Natural killer cell (primary cell): ENCODE results near the gene DYNC1LI2. TPM values are rescaled to one million over a fixed set of nuclear protein-coding genes. Genes with fewer than 3 reads are reported as not detected.

Experiments used
- ATAC-seq, 3 donors: fragments of 150-1000 bp in 2 of 3; fragments of 200-7000 bp in 1 of 3; cut with Tn5 transposase; 1 replicate in 1 of 3; 2 replicates in 2 of 3; pipeline ENCODE4 v1.10.0; 2021; ENCODE audit warnings: mild to moderate bottlenecking in 2 of 3, moderate library complexity in 2 of 3
- DNase-seq, 2 donors: peaks; one replicate each; pipeline versions ENCODE4 v3.0.0 to v3.0.0-alpha.2; 2013 to 2021; ENCODE audit warnings: mixed read lengths in 1 of 2
- H3K27ac ChIP-seq: one replicate; pipeline ENCODE4 v1.5.1; 2013; ENCODE audit warnings: mild to moderate bottlenecking, low read length
- H3K27me3 ChIP-seq: one replicate; pipeline ENCODE4 v1.6.1; 2013; ENCODE audit warnings: low read length; ENCODE audit not compliant: control insufficient read depth, insufficient read depth
- H3K36me3 ChIP-seq: one replicate; pipeline ENCODE4 v1.6.1; 2013; ENCODE audit warnings: low read length; ENCODE audit not compliant: control insufficient read depth, insufficient read depth
- H3K4me1 ChIP-seq: one replicate; pipeline ENCODE4 v1.6.1; 2013; ENCODE audit warnings: low read length; ENCODE audit not compliant: control insufficient read depth, insufficient read depth
- H3K4me3 ChIP-seq: one replicate; pipeline ENCODE4 v1.5.1; 2013; ENCODE audit warnings: low read length
- H3K9me3 ChIP-seq: one replicate; pipeline ENCODE4 v1.6.1; 2013; ENCODE audit warnings: low read length; ENCODE audit not compliant: control insufficient read depth, insufficient read depth
- H3K27ac Mint-ChIP-seq, 2 donors: one replicate each; pipeline ENCODE4 v1.8.0; 2022; ENCODE audit warnings: mild to moderate bottlenecking in 2 of 2, mixed read lengths in 2 of 2, moderate library complexity in 1 of 2
- H3K27me3 Mint-ChIP-seq, 2 donors: one replicate each; pipeline ENCODE4 v1.8.0; 2022; ENCODE audit warnings: low read depth in 2 of 2, mixed read lengths in 2 of 2
- H3K36me3 Mint-ChIP-seq: one replicate; pipeline ENCODE4 v1.8.0; 2022; ENCODE audit warnings: mixed read lengths
- H3K4me1 Mint-ChIP-seq, 2 donors: one replicate each; pipeline ENCODE4 v1.8.0; 2022; ENCODE audit warnings: mixed read lengths in 2 of 2
- H3K4me3 Mint-ChIP-seq: one replicate; pipeline ENCODE4 v1.8.0; 2022; ENCODE audit warnings: mild to moderate bottlenecking, moderate library complexity, mixed read lengths
- H3K9me3 Mint-ChIP-seq, 2 donors: one replicate each; pipeline ENCODE4 v1.8.0; 2022; ENCODE audit warnings: mixed read lengths in 2 of 2
- CTCF ChIP-seq: fragments of 200-600 bp; IDR thresholded peaks from one replicate; pipeline ENCODE4 v1.8.0; 2022; ENCODE audit warnings: antibody characterized with exemption
- WGBS: methylation state at CpG from one replicate; pipeline ENCODE4 v1.1.7; 2013; ENCODE audit warnings: missing lambda C conversion rate; ENCODE audit not compliant: insufficient coverage; 5-methylcytosine and 5-hydroxymethylcytosine counted together
- intact Hi-C: fragments of 100-400 bp; cut with micrococcal nuclease; formaldehyde crosslinking; loops from one replicate; pipeline ENCODE4 v1.14.2; 2022
- total RNA-seq, 4 donors: library from RNA; stranded (reverse); fragments of 120-200 nt in 1 of 4; gene quantifications; one replicate each; pipeline versions ENCODE4 v1.2.3 to v1.2.4, GENCODE V29; 2013 to 2022

DYNC1LI2 gene
- total RNA-seq, 3 donors from 2014 or later (not counting 1 experiment from before 2014, with no cell fraction given): 105 to 115 (median 110) TPM

GRCh38 chr16:66741950-66742808 is 9.2 kb downstream of the DYNC1LI2 start:
- peaks cover 54% of the 10 kb centered on the region for H3K36me3 ChIP-seq
- DNase-seq (no peak), ATAC-seq (no peak)
- H3K4me1 ChIP-seq: peaks cover 10% of the 10 kb centered on the region
- H3K27ac Mint-ChIP-seq: no peak overlapping the region
- H3K27me3 Mint-ChIP-seq: no peaks in the 10 kb centered on the region
- H3K9me3 Mint-ChIP-seq: no peaks in the 10 kb centered on the region
- WGBS: 92% methylated on average over 10 of the region's 10 CpGs
- no peaks in the 10 kb centered on the region for H3K27me3 ChIP-seq
- no peak overlapping the region for H3K4me3 Mint-ChIP-seq
- intact Hi-C loops: loop anchor here (5.0 kb wide), 1 partner anchor 335 kb away; no protein-coding TSS in a partner anchor
- H3K27ac ChIP-seq: no peak overlapping the region
- no peak overlapping the region for H3K4me3 ChIP-seq
- no peaks in the 10 kb centered on the region for H3K36me3 Mint-ChIP-seq
- no peaks in the 10 kb centered on the region for H3K9me3 ChIP-seq
- peaks cover 25 to 37% of the 10 kb centered on the region in 2 donors for H3K4me1 Mint-ChIP-seq
- no peak for TF ChIP-seq CTCF

GRCh38 chr16:66741169-66741900 is 10.1 kb downstream of the DYNC1LI2 start:
- H3K4me3 Mint-ChIP-seq: no peak overlapping the region
- no peak for TF ChIP-seq CTCF
- no peak for DNase-seq

GRCh38 chr16:66740533-66740932 is 10.9 kb downstream of the DYNC1LI2 start:
- Histone ChIP-seq H3K36me3 (peaks cover 59% of the 10 kb centered on the region), H3K4me3 (no peak overlapping the region), H3K4me1 (no peaks in the 10 kb centered on the region), H3K9me3 (no peaks in the 10 kb centered on the region), H3K27ac (no peak overlapping the region), H3K27me3 (no peaks in the 10 kb centered on the region)
- DNase-seq (no peak), ATAC-seq (no peak)
- Mint-ChIP-seq H3K27ac (peak overlapping the region in 1 of 2 donors; percentile 11), H3K9me3 (no peaks in the 10 kb centered on the region), H3K4me3 (no peak overlapping the region), H3K27me3 (no peaks in the 10 kb centered on the region), H3K36me3 (no peaks in the 10 kb centered on the region), H3K4me1 (peaks cover 12 to 24% of the 10 kb centered on the region in 2 donors)
- 85% methylated on average over 2 of the region's 2 CpGs for WGBS
- intact Hi-C loops: loop anchor here (5.0 kb wide), 1 partner anchor 333 kb away; no protein-coding TSS in a partner anchor
- no peak for TF ChIP-seq CTCF

More at GRCh38 chr16:66741169-66741900, 10.1 kb downstream of the DYNC1LI2 start:
- ATAC-seq: no peak
- Histone ChIP-seq H3K27ac (no peak overlapping the region), H3K9me3 (no peaks in the 10 kb centered on the region), H3K36me3 (peaks cover 54% of the 10 kb centered on the region), H3K4me3 (no peak overlapping the region), H3K4me1 (peaks cover 3% of the 10 kb centered on the region), H3K27me3 (no peaks in the 10 kb centered on the region)
- Mint-ChIP-seq H3K27me3 (no peaks in the 10 kb centered on the region), H3K27ac (no peak overlapping the region), H3K9me3 (no peaks in the 10 kb centered on the region), H3K4me1 (peaks cover 17 to 29% of the 10 kb centered on the region in 2 donors), H3K36me3 (no peaks in the 10 kb centered on the region)
- 94% methylated on average over 10 of the region's 10 CpGs for WGBS
- intact Hi-C loops: loop anchor here (5.0 kb wide), 1 partner anchor 334 kb away; no protein-coding TSS in a partner anchor
